ENCODE measurements around the gene ALOX12B. TPM values are rescaled to one million over a fixed set of nuclear protein-coding genes. Genes with fewer than 3 reads are reported as not detected.

ALOX12B gene
- total RNA-seq, 2 experiments from 2014 or later, result 0.42 to 0.64 TPM

- no peaks in the 10 kb centered on the region for H3K9me3 Mint-ChIP-seq (ENCODE audit: low read depth)
- no peak overlapping the region for H3K4me3 Mint-ChIP-seq
- H3K27ac Mint-ChIP-seq, result no peak overlapping the region
- CTCF ChIA-PET, result interaction anchor here (0.8 to 2.3 kb wide), 4 partner anchors 8 to 21 kb away, joined by 3 to 9 read pairs (median 5); no protein-coding TSS in a partner anchor
- peaks cover 22% of the 10 kb centered on the region for H3K4me1 Mint-ChIP-seq
- DNase-seq, result no peak
- peaks cover 10% of the 10 kb centered on the region for H3K27me3 Mint-ChIP-seq
- no peak for ATAC-seq
- no peaks in the 10 kb centered on the region for H3K36me3 Mint-ChIP-seq
Observed at GRCh38 chr17:8052256-8053252, 35.0 kb downstream of the ALOX12B start.

GRCh38 chr17:8051831-8052230, 35.7 kb downstream of the ALOX12B start:
- Mint-ChIP-seq H3K9me3 (ENCODE audit: low read depth) (no peaks in the 10 kb centered on the region), H3K36me3 (no peaks in the 10 kb centered on the region), H3K4me1 (peaks cover 15% of the 10 kb centered on the region), H3K27me3 (peaks cover 3% of the 10 kb centered on the region), H3K4me3 (no peak overlapping the region), H3K27ac (no peak overlapping the region)
- DNase-seq (no peak), ATAC-seq (no peak)
- CTCF ChIA-PET, result interaction anchor here (0.8 to 2.3 kb wide), 4 partner anchors 9 to 22 kb away, joined by 3 to 9 read pairs (median 5); no protein-coding TSS in a partner anchor

- DNase-seq (no peak), ATAC-seq (no peak)
- CTCF ChIA-PET, result interaction anchor here (0.6 kb wide), 1 partner anchor 30 kb away, joined by 4 read pairs; no protein-coding TSS in a partner anchor
- H3K27ac Mint-ChIP-seq, result no peak overlapping the region
- H3K9me3 Mint-ChIP-seq (ENCODE audit: low read depth), result no peaks in the 10 kb centered on the region
- H3K36me3 Mint-ChIP-seq, result no peaks in the 10 kb centered on the region
- no peak overlapping the region for H3K4me3 Mint-ChIP-seq
- H3K27me3 Mint-ChIP-seq, result no peaks in the 10 kb centered on the region
- H3K4me1 Mint-ChIP-seq, result no peaks in the 10 kb centered on the region
Observed at GRCh38 chr17:8048736-8049135, 38.8 kb downstream of the ALOX12B start.

GRCh38 chr17:8048236-8048635, 39.3 kb downstream of the ALOX12B start:
- ATAC-seq (no peak), DNase-seq (no peak)
- Mint-ChIP-seq H3K36me3 (no peaks in the 10 kb centered on the region), H3K9me3 (ENCODE audit: low read depth) (no peaks in the 10 kb centered on the region), H3K27ac (no peak overlapping the region), H3K4me3 (no peak overlapping the region), H3K4me1 (no peaks in the 10 kb centered on the region), H3K27me3 (no peaks in the 10 kb centered on the region)
- CTCF ChIA-PET, result interaction anchor here (2.6 kb wide), 1 partner anchor 9 kb away, joined by 9 read pairs; no protein-coding TSS in a partner anchor

- H3K27ac Mint-ChIP-seq, result no peak overlapping the region
- no peaks in the 10 kb centered on the region for H3K27me3 Mint-ChIP-seq
- H3K4me3 Mint-ChIP-seq, result no peak overlapping the region
- H3K4me1 Mint-ChIP-seq, result no peaks in the 10 kb centered on the region
- ATAC-seq, result no peak
- H3K9me3 Mint-ChIP-seq (ENCODE audit: low read depth), result no peaks in the 10 kb centered on the region
- CTCF ChIA-PET, result interaction anchor here (0.9 to 2.6 kb wide), 2 partner anchors 10 to 13 kb away, joined by 3 to 9 read pairs; no protein-coding TSS in a partner anchor
- no peak for DNase-seq
- no peaks in the 10 kb centered on the region for H3K36me3 Mint-ChIP-seq
Observed at GRCh38 chr17:8047769-8048110, 39.8 kb downstream of the ALOX12B start.

GRCh38 chr17:8046929-8047768, 40.4 kb downstream of the ALOX12B start:
- no peak overlapping the region for H3K4me3 Mint-ChIP-seq
- CTCF ChIA-PET, result interaction anchor here (0.8 to 2.6 kb wide), 4 partner anchors 10 to 29 kb away, joined by 3 to 12 read pairs (median 6); no protein-coding TSS in a partner anchor

GRCh38 chr17:8046306-8046928, 41.1 kb downstream of the ALOX12B start:
- DNase-seq (no peak), ATAC-seq (no peak)
- Mint-ChIP-seq H3K27ac (no peak overlapping the region), H3K4me3 (no peak overlapping the region), H3K36me3 (no peaks in the 10 kb centered on the region), H3K27me3 (peaks cover under 1% of the 10 kb centered on the region), H3K4me1 (peaks cover under 1% of the 10 kb centered on the region), H3K9me3 (ENCODE audit: low read depth) (no peaks in the 10 kb centered on the region)
- CTCF ChIA-PET, result interaction anchor here (0.8 to 2.6 kb wide), 3 partner anchors 11 to 29 kb away, joined by 3 to 12 read pairs (median 9); no protein-coding TSS in a partner anchor

More at GRCh38 chr17:8046929-8047768, 40.4 kb downstream of the ALOX12B start:
- Mint-ChIP-seq H3K27ac (no peak overlapping the region), H3K36me3 (no peaks in the 10 kb centered on the region), H3K4me1 (no peaks in the 10 kb centered on the region), H3K27me3 (no peaks in the 10 kb centered on the region), H3K9me3 (ENCODE audit: low read depth) (no peaks in the 10 kb centered on the region)
- DNase-seq, result no peak
- no peak for ATAC-seq

GRCh38 chr17:8044819-8045810, 42.4 kb downstream of the ALOX12B start:
- Mint-ChIP-seq H3K9me3 (ENCODE audit: low read depth) (no peaks in the 10 kb centered on the region), H3K27me3 (peaks cover 13% of the 10 kb centered on the region), H3K4me3 (no peak overlapping the region), H3K36me3 (no peaks in the 10 kb centered on the region), H3K27ac (no peak overlapping the region), H3K4me1 (peaks cover 4% of the 10 kb centered on the region)
- ATAC-seq (no peak), DNase-seq (no peak)
- CTCF ChIA-PET, result interaction anchor here (1.1 to 2.1 kb wide), 4 partner anchors 13 to 55 kb away, joined by 3 to 12 read pairs (median 6); no protein-coding TSS in a partner anchor

- DNase-seq, result no peak
- no peak overlapping the region for H3K4me3 Mint-ChIP-seq
Observed at GRCh38 chr17:8041979-8042378, 45.5 kb downstream of the ALOX12B start.

GRCh38 chr17:8041249-8041928, 46.1 kb downstream of the ALOX12B start:
- Mint-ChIP-seq H3K36me3 (no peaks in the 10 kb centered on the region), H3K4me1 (peaks cover 4% of the 10 kb centered on the region), H3K4me3 (no peak overlapping the region), H3K9me3 (ENCODE audit: low read depth) (no peaks in the 10 kb centered on the region), H3K27ac (no peak overlapping the region), H3K27me3 (peaks cover 34% of the 10 kb centered on the region)
- peak; percentile 57 for ATAC-seq
- peak; percentile 62 for DNase-seq
- CTCF ChIA-PET, result interaction anchor here (0.7 to 4.7 kb wide), 48 partner anchors 10 to 705 kb away, joined by 3 to 64 read pairs (median 4); partner anchors contain the start of genes CNTROB, GUCY2D, NAA38 and RNF227

More at GRCh38 chr17:8041979-8042378, 45.5 kb downstream of the ALOX12B start:
- H3K4me1 Mint-ChIP-seq, result peaks cover 4% of the 10 kb centered on the region
- no peaks in the 10 kb centered on the region for H3K36me3 Mint-ChIP-seq
- H3K27ac Mint-ChIP-seq, result no peak overlapping the region
- H3K27me3 Mint-ChIP-seq, result peaks cover 34% of the 10 kb centered on the region
- ATAC-seq, result no peak
- no peaks in the 10 kb centered on the region for H3K9me3 Mint-ChIP-seq (ENCODE audit: low read depth)
- CTCF ChIA-PET, result interaction anchor here (0.7 to 4.7 kb wide), 41 partner anchors 9 to 409 kb away, joined by 3 to 64 read pairs (median 5); partner anchors contain the start of genes CNTROB, GUCY2D, NAA38 and RNF227

GRCh38 chr17:8039611-8040168, 47.8 kb downstream of the ALOX12B start:
- H3K36me3 Mint-ChIP-seq, result no peaks in the 10 kb centered on the region
- ATAC-seq (no peak), DNase-seq (no peak)
- H3K9me3 Mint-ChIP-seq (ENCODE audit: low read depth), result no peaks in the 10 kb centered on the region
- no peak overlapping the region for H3K4me3 Mint-ChIP-seq
- CTCF ChIA-PET, result interaction anchor here (0.6 to 4.7 kb wide), 3 partner anchors 12 to 49 kb away, joined by 3 to 64 read pairs (median 9); no protein-coding TSS in a partner anchor
- no peak overlapping the region for H3K27ac Mint-ChIP-seq
- peaks cover 4% of the 10 kb centered on the region for H3K4me1 Mint-ChIP-seq
- peaks cover 42% of the 10 kb centered on the region for H3K27me3 Mint-ChIP-seq
